KMS-11 (cell line): ENCODE results near the gene GLP1R.

Experiments used
- H2AFZ ChIP-seq: fragments of 200-600 bp; sonication (generic); 2 replicates; pipeline ENCODE4 v1.6.1; 2016; ENCODE audit warnings: antibody characterized with exemption, mixed run types, low read depth
- H3K27ac ChIP-seq: fragments of 200-600 bp; sonication (generic); 2 replicates; pipeline ENCODE4 v1.6.1; 2016; ENCODE audit warnings: mild to moderate bottlenecking, mixed run types
- H3K27me3 ChIP-seq: fragments of 200-600 bp; sonication (generic); 2 replicates; pipeline ENCODE4 v1.6.1; 2017; ENCODE audit warnings: mild to moderate bottlenecking, low read depth, mixed run types, moderate library complexity; ENCODE audit not compliant: insufficient read depth
- H3K36me3 ChIP-seq: fragments of 200-600 bp; sonication (generic); 2 replicates; pipeline ENCODE4 v1.6.1; 2017; ENCODE audit warnings: mild to moderate bottlenecking, mixed run types; ENCODE audit not compliant: insufficient read depth
- H3K4me1 ChIP-seq: fragments of 200-600 bp; sonication (generic); 2 replicates; pipeline ENCODE4 v1.6.1; 2016; ENCODE audit warnings: mild to moderate bottlenecking, low read depth, mixed run types; ENCODE audit not compliant: poor library complexity, severe bottlenecking
- H3K4me2 ChIP-seq: fragments of 200-600 bp; sonication (generic); 2 replicates; pipeline ENCODE4 v1.7.0; 2016; ENCODE audit warnings: mild to moderate bottlenecking, mixed run types
- H3K4me3 ChIP-seq: fragments of 200-600 bp; sonication (generic); IDR thresholded peaks from 2 replicates; pipeline ENCODE4 v1.6.1; 2017; ENCODE audit warnings: low read depth, low read length, mixed read lengths; ENCODE audit not compliant: insufficient read depth
- H3K79me2 ChIP-seq: fragments of 200-600 bp; sonication (generic); 2 replicates; pipeline ENCODE4 v1.6.1; 2016; ENCODE audit warnings: low read depth, mixed run types; ENCODE audit not compliant: insufficient read depth
- H3K9ac ChIP-seq: fragments of 200-600 bp; sonication (generic); 2 replicates; pipeline ENCODE4 v1.6.1; 2016; ENCODE audit warnings: mild to moderate bottlenecking, mixed run types
- H4K20me1 ChIP-seq: fragments of 200-600 bp; sonication (generic); 2 replicates; pipeline ENCODE4 v1.6.1; 2016; ENCODE audit warnings: mild to moderate bottlenecking, mixed run types; ENCODE audit not compliant: insufficient read depth
- CTCF ChIP-seq: fragments of 200-600 bp; sonication (generic); conservative IDR thresholded peaks from 2 replicates; pipeline ENCODE4 v1.6.1; 2017; ENCODE audit warnings: low read depth, mild to moderate bottlenecking, antibody characterized with exemption, low read length, moderate library complexity, mixed read lengths

GLP1R gene

DNA sequence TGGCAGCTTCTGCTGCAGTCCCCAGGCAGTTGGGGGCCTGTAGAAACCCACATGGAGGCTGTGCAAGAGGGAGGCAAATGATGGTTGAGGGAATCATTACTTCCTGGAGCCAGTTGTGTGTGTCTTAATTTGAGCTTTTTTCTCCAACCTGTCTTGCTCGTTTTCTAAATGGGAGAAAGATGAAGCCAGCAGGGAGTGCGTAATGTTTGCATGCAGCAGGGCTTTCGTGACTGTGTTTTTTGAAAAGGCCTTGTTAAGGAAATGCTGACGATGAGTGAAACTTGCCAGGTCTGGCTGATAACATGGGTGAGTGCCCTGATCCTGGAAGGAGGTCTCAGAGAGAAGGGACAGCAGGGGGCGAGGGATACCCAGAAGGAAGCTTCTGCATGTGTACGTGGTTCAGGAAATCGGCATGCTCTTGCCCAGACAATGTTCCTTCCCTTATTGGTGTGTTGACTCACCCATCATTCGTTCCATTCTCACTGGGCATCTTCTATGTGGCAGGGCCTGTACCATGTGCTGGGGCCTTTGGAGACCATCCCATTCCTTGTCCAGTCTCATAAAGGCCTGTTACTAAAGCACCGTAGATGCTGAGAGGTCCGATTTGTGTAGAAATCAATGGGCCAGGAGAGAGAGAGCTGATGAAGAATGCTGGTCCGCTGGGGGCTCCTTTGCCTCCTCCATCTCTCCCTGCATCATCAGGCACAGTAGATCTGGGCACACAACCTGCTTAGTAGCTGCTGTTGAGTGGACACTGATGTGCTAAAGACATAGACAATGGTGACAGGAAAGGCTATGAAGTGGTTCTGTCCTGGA is 27.4 kb downstream of the GLP1R start:
- no peak for TF ChIP-seq CTCF
- Histone ChIP-seq H3K4me2 (no peak overlapping the region), H3K27ac (no peak overlapping the region), H3K27me3 (no peaks in the 10 kb centered on the region), H3K79me2 (no peaks in the 10 kb centered on the region), H3K4me1 (no peaks in the 10 kb centered on the region), H3K36me3 (no peaks in the 10 kb centered on the region), H4K20me1 (no peaks in the 10 kb centered on the region), H3K4me3 (no peak overlapping the region), H3K9ac (no peak overlapping the region), H2AFZ (no peak overlapping the region)

- TF ChIP-seq CTCF: no peak
- Histone ChIP-seq H2AFZ (no peak overlapping the region), H3K27me3 (0 out of 2 replicates have a peak, but pooled peaks cover 2% of the 10 kb centered on the region), H3K4me2 (no peak overlapping the region), H3K4me1 (no peaks in the 10 kb centered on the region), H3K79me2 (no peaks in the 10 kb centered on the region), H3K4me3 (no peak overlapping the region), H3K36me3 (no peaks in the 10 kb centered on the region), H4K20me1 (no peaks in the 10 kb centered on the region), H3K9ac (no peak overlapping the region), H3K27ac (no peak overlapping the region)
Observed at GRCh38 chr6:39076623-39077535, 28.3 kb downstream of the GLP1R start.

- no peak overlapping the region for H3K27ac ChIP-seq
- H3K27me3 ChIP-seq: peaks cover 2% of the 10 kb centered on the region; the same call in 1 of the 2 replicates
- no peak overlapping the region for H2AFZ ChIP-seq
- H4K20me1 ChIP-seq: no peaks in the 10 kb centered on the region
- no peak overlapping the region for H3K4me2 ChIP-seq
- H3K36me3 ChIP-seq: no peaks in the 10 kb centered on the region
- no peaks in the 10 kb centered on the region for H3K4me1 ChIP-seq
- H3K4me3 ChIP-seq: no peak overlapping the region
- H3K79me2 ChIP-seq: no peaks in the 10 kb centered on the region
- no peak for TF ChIP-seq CTCF
- no peak overlapping the region for H3K9ac ChIP-seq
Observed at GRCh38 chr6:39077882-39078594, 29.5 kb downstream of the GLP1R start.

DNA sequence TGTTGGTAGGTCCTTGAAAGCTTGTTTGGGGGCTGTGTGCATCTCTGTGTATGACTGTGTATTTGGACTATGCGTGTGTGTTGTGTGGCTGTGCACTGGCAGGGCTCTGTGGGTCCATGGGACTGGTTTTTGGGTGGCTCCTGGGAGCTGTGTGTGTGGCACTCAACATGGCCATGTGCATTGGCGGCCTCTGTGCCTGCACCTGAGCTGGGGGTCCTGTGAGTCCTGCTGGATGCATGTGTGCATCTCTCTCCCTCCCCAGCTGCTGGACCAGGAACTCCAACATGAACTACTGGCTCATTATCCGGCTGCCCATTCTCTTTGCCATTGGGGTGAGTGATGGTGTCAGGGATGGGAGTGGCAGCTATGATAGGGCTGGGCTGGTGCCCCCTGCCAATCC is 30.1 kb downstream of the GLP1R start:
- no peak for TF ChIP-seq CTCF
- H3K79me2 ChIP-seq: no peaks in the 10 kb centered on the region
- H4K20me1 ChIP-seq: no peaks in the 10 kb centered on the region
- H2AFZ ChIP-seq: no peak overlapping the region
- H3K4me3 ChIP-seq: no peak overlapping the region
- H3K27me3 ChIP-seq: peaks cover 8% of the 10 kb centered on the region; the same call in 1 of the 2 replicates
- no peaks in the 10 kb centered on the region for H3K36me3 ChIP-seq
- no peak overlapping the region for H3K9ac ChIP-seq
- H3K4me2 ChIP-seq: no peak overlapping the region
- no peak overlapping the region for H3K27ac ChIP-seq
- H3K4me1 ChIP-seq: no peaks in the 10 kb centered on the region
